T-cell (primary cell): ENCODE data around the gene C3orf33. TPM values are rescaled to one million over a fixed set of nuclear protein-coding genes. Genes with fewer than 3 reads are reported as not detected.
"Not testable (repeated sequence)": the region's sequence is repeated elsewhere in the genome, so short reads cannot be mapped to it uniquely, and the experiment has no call there.

Source experiments
- ATAC-seq, 4 experiments: fragments of 200-7000 bp in 3 of 4; fragments of 150-1000 bp in 1 of 4; cut with Tn5 transposase; replicated peaks in 1 of 4; 1 replicate in 3 of 4; 2 replicates in 1 of 4; pipeline ENCODE4 v1.10.0; 2021; ENCODE audit warnings: moderate library complexity in 3 of 4, mild to moderate bottlenecking in 2 of 4, moderate number of reproducible peaks in 1 of 4
- CTCF ChIA-PET, 2 donors: fragments of 300-600 bp; sonication (Branson Sonifier 250); formaldehyde crosslinking; loops; one replicate each; lab custom pipeline; 2022; ENCODE audit warnings: antibody characterized with exemption in 2 of 2; lab: Charles Lee
- POLR2A ChIA-PET, 2 donors: fragments of 300-600 bp; sonication (Branson Sonifier 250); formaldehyde crosslinking; loops; one replicate each; lab custom pipeline; 2022; ENCODE audit warnings: antibody characterized with exemption in 2 of 2; lab: Charles Lee
- DNase-seq, 35 experiments: peaks; one replicate each; pipeline versions ENCODE4 v3.0.0 to v3.0.0-alpha.2; 2013 to 2023
- H3K27ac ChIP-seq: one replicate; pipeline ENCODE4 v1.5.1; 2013; ENCODE audit warnings: low read length
- H3K27me3 ChIP-seq, 2 experiments: replicated peaks in 1 of 2; 1 replicate in 1 of 2; 2 replicates in 1 of 2; pipeline versions ENCODE4 v1.6.1 to v1.7.0; 2013; ENCODE audit warnings: low read length in 1 of 2, mixed read lengths in 1 of 2; ENCODE audit not compliant: control insufficient read depth in 2 of 2, insufficient read depth in 2 of 2; ENCODE audit errors: extremely low read depth in 1 of 2
- H3K36me3 ChIP-seq, 2 donors: 1 replicate in 1 of 2; 2 replicates in 1 of 2; pipeline versions ENCODE4 v1.6.1 to v1.7.0; 2013; ENCODE audit warnings: low read length in 1 of 2; ENCODE audit not compliant: control insufficient read depth in 2 of 2, insufficient read depth in 1 of 2; ENCODE audit errors: extremely low read depth in 1 of 2
- H3K4me1 ChIP-seq, 2 experiments: 1 replicate in 1 of 2; 2 replicates in 1 of 2; pipeline versions ENCODE4 v1.6.1 to v1.7.0; 2013; ENCODE audit warnings: low read length in 2 of 2, mixed read lengths in 1 of 2; ENCODE audit not compliant: insufficient read depth in 2 of 2, control insufficient read depth in 1 of 2; ENCODE audit errors: extremely low read depth in 1 of 2
- H3K4me3 ChIP-seq, 2 donors: 1 replicate in 1 of 2; 2 replicates in 1 of 2; pipeline versions ENCODE4 v1.5.1 to v1.7.0; 2013; ENCODE audit warnings: mild to moderate bottlenecking in 2 of 2, low read length in 1 of 2, moderate library complexity in 1 of 2; ENCODE audit not compliant: control insufficient read depth in 1 of 2; ENCODE audit errors: extremely low read depth in 1 of 2
- H3K9me3 ChIP-seq: 2 replicates; pipeline ENCODE4 v1.7.0; 2013
- H3K27ac Mint-ChIP-seq, 2 donors: one replicate each; pipeline ENCODE4 v1.8.0; 2020 to 2021; ENCODE audit warnings: mild to moderate bottlenecking in 2 of 2, mixed read lengths in 2 of 2
- H3K27me3 Mint-ChIP-seq, 2 donors: one replicate each; pipeline ENCODE4 v1.8.0; 2021 to 2022; ENCODE audit warnings: mixed read lengths in 2 of 2
- H3K36me3 Mint-ChIP-seq: one replicate; pipeline ENCODE4 v1.8.0; 2021; ENCODE audit warnings: mixed read lengths
- H3K4me1 Mint-ChIP-seq, 3 donors: one replicate each; pipeline ENCODE4 v1.8.0; 2020 to 2022; ENCODE audit warnings: mixed read lengths in 3 of 3, mild to moderate bottlenecking in 1 of 3
- H3K4me3 Mint-ChIP-seq, 3 donors: one replicate each; pipeline ENCODE4 v1.8.0; 2020 to 2022; ENCODE audit warnings: mild to moderate bottlenecking in 3 of 3, mixed read lengths in 3 of 3, moderate library complexity in 3 of 3
- H3K9me3 Mint-ChIP-seq, 3 donors: one replicate each; pipeline ENCODE4 v1.8.0; 2020 to 2022; ENCODE audit warnings: mixed read lengths in 3 of 3
- WGBS: methylation state at CpG from one replicate; pipeline ENCODE4 v1.1.5; 2013; ENCODE audit warnings: missing lambda C conversion rate; ENCODE audit not compliant: insufficient coverage; 5-methylcytosine and 5-hydroxymethylcytosine counted together
- total RNA-seq, 35 experiments: library from RNA in 6 of 35; stranded (reverse) in 6 of 35; fragments of 120-200 nt in 1 of 35; gene quantifications; one replicate each; pipeline versions ENCODE4 v1.2.1 to v1.2.4 and lab custom pipeline; 2013 to 2026

Gene C3orf33
- 1 to 10 TPM; 1.2 to 3.2 (median 2.3) TPM for total RNA-seq
- 4.1 TPM for total RNA-seq (2013)
- 0.42 to 2.4 (median 1.2) reads per million in 29 experiments for total RNA-seq (lab: John Stamatoyannopoulos, UW)

- ATAC-seq (peak; percentile 96 to 97 (median 96)), DNase-seq (peak; percentile 43 to 86 (median 67))
- H3K27ac ChIP-seq = peak within 1 kb of the TSS; percentile 73
- peak within 1 kb of the TSS; percentile 82 to 88 (median 86) for H3K4me3 Mint-ChIP-seq
- POLR2A ChIA-PET = interaction anchor here (0.6 to 2.3 kb wide), 4 partner anchors 48 to 344 kb away, joined by 3 to 13 read pairs (median 6); partner anchors contain the start of gene SLC33A1 (in 1 of the 2)
- H3K36me3 Mint-ChIP-seq = peaks cover 13% of the 10 kb centered on the region
- H3K27me3 ChIP-seq = peaks cover 0 to 4% of the 10 kb centered on the region in 2 experiments
- peak within 1 kb of the TSS; percentile 45 to 86 for H3K27ac Mint-ChIP-seq
- CTCF ChIA-PET = interaction anchor here (0.5 to 2.1 kb wide), 48 partner anchors 10 to 1369 kb away, joined by 3 to 44 read pairs (median 4); partner anchors contain the start of genes GMPS (in 1 of the 2), SLC33A1 (in 1 of the 2) and SSR3 (in 1 of the 2)
- H3K36me3 ChIP-seq = no peaks in the 10 kb centered on the region
- under 1% methylated on average over 59 of the region's 61 CpGs for WGBS
- H3K27me3 Mint-ChIP-seq = peaks cover 5 to 15% of the 10 kb centered on the region in 2 donors
- no peaks in the 10 kb centered on the region for H3K9me3 Mint-ChIP-seq
- no peaks in the 10 kb centered on the region for H3K9me3 ChIP-seq
- H3K4me1 ChIP-seq = peaks cover 3 to 12% of the 10 kb centered on the region in 2 experiments
- peaks cover 18 to 25% (median 18%) of the 10 kb centered on the region in 3 donors for H3K4me1 Mint-ChIP-seq
- H3K4me3 ChIP-seq = peak within 1 kb of the TSS; percentile 78 to 79
These were observed at the start of gene C3orf33 for GRCh38 chr3:155805802-155806618. TSS of gene C3orf33 (minus strand) at chr3:155806278. CDS start at chr3:155806252, 26 bp downstream.

GRCh38 chr3:155854141-155854940 is 48.3 kb upstream of the C3orf33 start, which contains the start of gene SLC33A1:
TSS of gene SLC33A1 (minus strand) at chr3:155854427. CDS start at chr3:155853997, 430 bp downstream.
- H3K4me1 ChIP-seq = peaks cover 23 to 49% of the 10 kb centered on the region in 2 experiments
- DNase-seq (peak; percentile 96 to 100 (median 99)), ATAC-seq (peak; percentile 90 to 93 (median 91))
- ChIA-PET CTCF (interaction anchor here in 1 of 2 donors (0.5 to 2.6 kb wide), 3 partner anchors 16 to 48 kb away, joined by 3 to 24 read pairs (median 17); partner anchors contain the start of genes C3orf33 and GMPS), POLR2A (interaction anchor here (0.6 to 2.3 kb wide), 5 partner anchors 10 to 58 kb away, joined by 3 to 13 read pairs (median 3); partner anchors contain the start of genes C3orf33 (in 1 of the 2) and GMPS (in 1 of the 2))
- Mint-ChIP-seq H3K27me3 (no peaks in the 10 kb centered on the region), H3K36me3 (peaks cover 14% of the 10 kb centered on the region), H3K9me3 (no peaks in the 10 kb centered on the region), H3K27ac (peak within 1 kb of the TSS; percentile 100), H3K4me1 (peaks cover 36 to 46% (median 42%) of the 10 kb centered on the region in 3 donors), H3K4me3 (peak within 1 kb of the TSS; percentile 94 to 98 (median 97))
- H3K27me3 ChIP-seq = no peaks in the 10 kb centered on the region
- under 1% methylated on average over 50 of the region's 50 CpGs for WGBS
- H3K36me3 ChIP-seq = peaks cover 0 to 3% of the 10 kb centered on the region in 2 donors
- peak within 1 kb of the TSS; percentile 89 to 99 for H3K4me3 ChIP-seq
- no peaks in the 10 kb centered on the region for H3K9me3 ChIP-seq
- peak within 1 kb of the TSS; percentile 97 for H3K27ac ChIP-seq

GRCh38 chr3:155853214-155854140 is 47.4 kb upstream of the C3orf33 start:
- CTCF ChIA-PET = interaction anchor here (0.5 to 2.6 kb wide), 4 partner anchors 16 to 48 kb away, joined by 3 to 24 read pairs (median 10); partner anchors contain the start of genes C3orf33 (in 1 of the 2) and GMPS (in 1 of the 2)
- no peaks in the 10 kb centered on the region for H3K9me3 ChIP-seq
- H3K4me1 ChIP-seq = peaks cover 23 to 54% of the 10 kb centered on the region in 2 experiments
- peak overlapping the region; percentile 97 for H3K27ac ChIP-seq
- Mint-ChIP-seq H3K27me3 (no peaks in the 10 kb centered on the region), H3K4me3 (peak overlapping the region; percentile 94 to 98 (median 97)), H3K27ac (peak overlapping the region; percentile 100), H3K4me1 (peaks cover 41 to 51% (median 46%) of the 10 kb centered on the region in 3 donors), H3K9me3 (no peaks in the 10 kb centered on the region), H3K36me3 (peaks cover 14% of the 10 kb centered on the region)
- under 1% methylated on average over 43 of the region's 45 CpGs for WGBS
- peak in 2 of 4 experiments; percentile 0 for ATAC-seq
- H3K27me3 ChIP-seq = no peaks in the 10 kb centered on the region
- H3K36me3 ChIP-seq = peaks cover 0 to 3% of the 10 kb centered on the region in 2 donors
- H3K4me3 ChIP-seq = peak overlapping the region; percentile 89 to 99
- peak in 14 of 35 experiments; percentile 4 to 45 (median 12) for DNase-seq
- POLR2A ChIA-PET = interaction anchor here (0.5 to 2.3 kb wide), 6 partner anchors 11 to 58 kb away, joined by 3 to 13 read pairs (median 4); partner anchors contain the start of genes C3orf33 (in 1 of the 2) and GMPS (in 1 of the 2)

- ChIA-PET POLR2A (interaction anchor here in 1 of 2 donors (0.9 to 2.3 kb wide), 2 partner anchors 10 to 46 kb away, joined by 7 to 13 read pairs; partner anchors contain the start of gene C3orf33), CTCF (interaction anchor here (0.7 to 2.6 kb wide), 4 partner anchors 18 to 62 kb away, joined by 3 to 24 read pairs (median 6); partner anchors contain the start of gene C3orf33 (in 1 of the 2))
- Mint-ChIP-seq H3K9me3 (no peaks in the 10 kb centered on the region), H3K27ac (peak overlapping the region in 1 of 2 donors; percentile 49), H3K4me3 (peak overlapping the region; percentile 94 to 98 (median 97)), H3K36me3 (peaks cover 19% of the 10 kb centered on the region), H3K4me1 (peaks cover 49 to 62% (median 54%) of the 10 kb centered on the region in 3 donors), H3K27me3 (no peaks in the 10 kb centered on the region)
- WGBS = 17% methylated on average over 2 of the region's 2 CpGs
- H3K4me1 ChIP-seq = peaks cover 25 to 60% of the 10 kb centered on the region in 2 experiments
- H3K4me3 ChIP-seq = peak overlapping the region; percentile 89 to 99
- H3K36me3 ChIP-seq = peaks cover 0 to 8% of the 10 kb centered on the region in 2 donors
- no peaks in the 10 kb centered on the region for H3K9me3 ChIP-seq
- H3K27ac ChIP-seq = no peak overlapping the region
- no peaks in the 10 kb centered on the region for H3K27me3 ChIP-seq
- ATAC-seq = no peak
- DNase-seq = no peak
These were observed 46.3 kb upstream of the C3orf33 start for GRCh38 chr3:155852341-155852740.

GRCh38 chr3:155849404-155849803 is 43.3 kb upstream of the C3orf33 start:
- H3K4me1 ChIP-seq = peaks cover 25 to 57% of the 10 kb centered on the region in 2 experiments
- H3K27ac Mint-ChIP-seq, H3K27me3 ChIP-seq, H3K4me3 ChIP-seq, DNase-seq, ATAC-seq, H3K9me3 ChIP-seq, H3K27me3 Mint-ChIP-seq, POLR2A ChIA-PET, H3K27ac ChIP-seq, H3K9me3 Mint-ChIP-seq: not testable (repeated sequence)
- peak overlapping the region; percentile 28 to 52 (median 34) for H3K4me3 Mint-ChIP-seq
- peaks cover 60 to 79% (median 68%) of the 10 kb centered on the region in 3 donors for H3K4me1 Mint-ChIP-seq
- WGBS = no CpG with 5 or more reads among the region's 3 CpGs
- peaks cover 16% of the 10 kb centered on the region for H3K36me3 Mint-ChIP-seq
- CTCF ChIA-PET = interaction anchor here (0.5 to 1.8 kb wide), 3 partner anchors 21 to 80 kb away, joined by 3 to 6 read pairs (median 4); partner anchors contain the start of gene C3orf33 (in 1 of the 2)
- H3K36me3 ChIP-seq = peaks cover 0 to 10% of the 10 kb centered on the region in 2 donors
